ENCODE measurements around the gene ADORA2A.

GRCh38 chr22:24418786-24419474 is 8.5 kb upstream of the ADORA2A start:
- no peak for TF ChIP-seq EZH2 (IDR thresholded peaks at IDR 0.05; ENCODE audit: insufficient read depth, poor library complexity, severe bottlenecking)
- no peak for TF ChIP-seq EZH2phosphoT487 (IDR thresholded peaks at IDR 0.05; ENCODE audit: insufficient read depth, low read depth)
